T-helper 2 cell (primary cell): ENCODE data around the gene PRMT5.
A peak's percentile ranks its signal among the peaks of the same experiment; 100 is the strongest.

Source experiments
- DNase-seq, 5 experiments: peaks; one replicate each; pipeline versions ENCODE4 v3.0.0 to v3.0.0-alpha.2; 2012 to 2022

PRMT5 gene

GRCh38 chr14:22896356-22896755 is 32.8 kb downstream of the PRMT5 start:
- no peak for DNase-seq

GRCh38 chr14:22895402-22895801 is 33.8 kb downstream of the PRMT5 start:
- no peak for DNase-seq

GRCh38 chr14:22893706-22894105 is 35.5 kb downstream of the PRMT5 start:
- DNase-seq = no peak

DNA sequence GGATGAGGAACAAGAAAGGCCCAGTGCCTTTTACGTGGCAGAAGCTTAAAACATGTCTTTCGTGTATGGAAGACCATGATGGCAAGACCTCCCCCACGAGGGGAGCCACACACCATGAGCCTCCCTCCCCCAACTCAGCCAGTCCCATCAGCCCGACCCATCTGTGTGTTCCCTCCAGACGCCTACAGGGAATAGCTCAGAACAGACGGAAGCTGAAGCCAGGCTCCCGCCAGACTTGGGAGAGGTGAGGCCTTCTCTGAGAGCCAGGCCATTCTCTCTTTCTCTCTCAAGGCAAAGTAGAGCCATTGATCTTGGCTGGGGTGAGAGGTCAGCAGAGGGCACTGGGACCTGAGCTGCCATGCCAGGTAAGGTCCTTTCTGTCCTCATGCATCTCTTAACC is 36.7 kb downstream of the PRMT5 start:
- DNase-seq = no peak

- no peak for DNase-seq
These were observed 38.8 kb downstream of the PRMT5 start for GRCh38 chr14:22890416-22890815.

GRCh38 chr14:22888662-22889061 is 40.5 kb downstream of the PRMT5 start:
- peak in 1 of 5 experiments; percentile 36 for DNase-seq

- DNase-seq = peak in 1 of 5 experiments; percentile 28
These were observed 41.2 kb downstream of the PRMT5 start for GRCh38 chr14:22887990-22888378.

DNA sequence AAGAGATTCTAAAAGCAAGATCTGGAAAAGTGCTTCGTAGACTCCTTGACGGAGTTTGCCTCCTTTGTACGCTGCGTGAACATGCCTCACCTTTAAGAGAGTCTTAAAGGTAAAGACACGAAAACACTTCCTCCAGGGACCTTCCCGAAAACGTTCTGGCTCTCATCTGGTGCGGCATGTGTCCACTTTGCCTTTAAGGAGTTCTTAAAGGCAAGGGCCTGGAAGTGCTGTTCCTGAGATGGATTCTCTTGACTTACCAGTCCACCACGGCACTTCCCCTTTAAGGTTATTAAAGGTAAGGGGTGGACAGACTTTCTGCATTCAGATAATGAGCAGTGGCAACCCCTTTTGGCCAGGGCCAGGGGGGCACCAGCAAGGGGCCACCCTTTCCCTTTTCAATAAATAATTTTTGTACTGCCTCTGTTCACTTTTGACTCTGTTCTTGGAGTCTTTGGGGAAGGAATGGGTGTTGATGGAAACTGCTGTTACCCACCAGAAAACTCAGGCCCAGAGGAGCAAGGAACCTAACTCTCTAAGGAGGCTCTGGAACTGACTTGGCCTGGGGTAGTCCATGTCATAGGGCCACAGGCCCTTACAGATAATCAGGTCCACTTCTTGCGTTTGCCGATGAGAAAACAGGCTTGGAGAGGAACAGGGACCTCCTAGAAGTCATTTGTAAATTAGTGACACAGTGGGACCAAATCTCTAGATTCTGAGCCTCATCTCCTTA is 41.8 kb downstream of the PRMT5 start:
- peak in 3 of 5 experiments; percentile 7 to 69 (median 20) for DNase-seq

DNA sequence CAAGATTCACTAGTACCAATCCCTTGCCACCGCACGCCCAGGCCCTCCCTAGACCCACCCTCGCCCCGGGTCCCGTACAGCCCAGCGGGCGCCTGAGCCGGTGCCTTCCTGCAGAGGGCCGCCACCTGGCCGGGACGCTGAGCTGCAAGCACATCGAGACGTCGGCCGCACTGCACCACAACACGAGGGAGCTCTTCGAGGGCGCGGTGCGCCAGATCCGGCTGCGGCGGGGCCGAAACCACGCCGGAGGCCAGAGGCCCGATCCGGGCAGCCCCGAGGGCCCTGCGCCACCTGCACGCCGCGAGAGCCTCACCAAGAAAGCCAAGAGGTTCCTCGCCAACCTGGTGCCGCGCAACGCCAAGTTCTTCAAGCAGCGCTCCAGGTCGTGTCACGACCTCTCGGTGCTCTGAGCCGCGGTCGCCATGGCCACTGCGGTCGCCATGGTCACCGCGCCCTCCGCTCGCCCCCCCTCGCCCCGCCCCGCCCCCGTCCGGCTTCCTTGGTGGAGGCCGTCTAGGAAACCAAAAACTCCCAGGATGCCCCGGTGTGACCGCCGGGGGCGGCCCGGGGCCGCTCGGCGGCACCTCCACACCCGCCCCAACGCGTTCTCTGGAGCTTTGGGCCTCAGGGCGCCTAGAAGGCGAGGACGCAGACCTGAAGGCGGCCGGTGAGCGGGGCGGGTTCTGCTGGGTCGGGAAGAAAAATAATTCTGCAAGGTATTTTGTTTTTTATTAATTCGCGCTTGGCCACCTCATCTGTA is 42.5 kb downstream of the PRMT5 start:
- peak; percentile 60 to 84 (median 67) for DNase-seq

DNA sequence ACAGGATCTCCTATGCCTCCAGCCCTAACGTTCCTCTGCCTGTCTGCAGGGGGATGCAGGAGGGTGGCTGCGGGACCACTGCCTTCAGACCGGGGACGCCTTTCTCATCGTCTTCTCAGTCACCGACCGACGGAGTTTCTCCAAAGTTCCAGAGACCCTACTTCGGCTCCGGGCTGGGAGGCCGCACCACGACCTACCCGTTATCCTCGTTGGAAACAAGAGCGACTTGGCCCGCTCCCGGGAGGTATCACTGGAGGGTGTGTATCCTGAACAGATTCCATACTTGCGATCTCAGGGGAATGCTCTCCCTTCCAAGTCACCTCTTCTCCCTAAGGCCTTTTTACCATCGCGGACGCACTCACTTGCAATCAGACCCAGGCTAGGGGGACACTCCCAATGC is 43.2 kb downstream of the PRMT5 start:
- no peak for DNase-seq

- no peak for DNase-seq
These were observed 44.2 kb downstream of the PRMT5 start for GRCh38 chr14:22884738-22885523.

DNA sequence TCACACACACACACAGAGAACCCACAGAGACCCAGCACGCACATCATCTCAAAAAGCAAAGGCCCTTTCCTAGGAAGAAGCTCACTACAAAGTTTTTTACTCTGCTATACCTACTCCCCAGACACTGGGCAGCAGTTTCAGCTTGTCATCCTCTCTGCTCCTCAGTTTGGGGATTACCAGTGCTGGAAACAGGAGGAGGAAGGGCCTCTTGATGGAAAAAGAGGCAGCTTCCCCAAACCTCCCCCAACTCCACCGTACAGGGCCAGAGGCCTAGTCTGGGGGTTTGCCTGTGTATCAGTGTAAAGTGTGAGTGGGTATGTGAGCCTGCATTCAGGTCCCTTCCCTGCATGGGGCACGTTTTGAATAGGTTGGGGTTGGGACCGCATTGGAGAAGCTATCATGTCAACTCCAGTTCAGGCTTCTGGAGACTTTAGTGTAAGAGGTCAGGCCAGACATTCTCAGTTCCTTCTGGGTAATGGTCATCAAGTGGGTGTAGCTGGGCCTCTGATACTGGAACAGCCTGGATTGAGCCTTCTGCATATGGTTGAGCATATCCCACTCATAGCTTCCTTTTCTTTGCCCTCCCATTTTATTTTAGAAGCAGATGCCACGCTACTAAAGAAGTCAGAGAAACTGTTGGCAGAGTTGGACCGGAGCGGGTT is 45.0 kb downstream of the PRMT5 start:
- DNase-seq = no peak

- no peak for DNase-seq
These were observed 45.8 kb downstream of the PRMT5 start, which contains the start of gene REM2 for GRCh38 chr14:22883173-22883976. REM2 (plus strand) TSS chr14:22883222; CDS start chr14:22883288, 66 bp downstream.

GRCh38 chr14:22882529-22883172 is 46.5 kb downstream of the PRMT5 start:
- DNase-seq = peak in 2 of 5 experiments; percentile 24 to 33

GRCh38 chr14:22882064-22882463 is 47.1 kb downstream of the PRMT5 start:
- no peak for DNase-seq

- DNase-seq = no peak
These were observed 50.6 kb downstream of the PRMT5 start for GRCh38 chr14:22878271-22879246.

DNA sequence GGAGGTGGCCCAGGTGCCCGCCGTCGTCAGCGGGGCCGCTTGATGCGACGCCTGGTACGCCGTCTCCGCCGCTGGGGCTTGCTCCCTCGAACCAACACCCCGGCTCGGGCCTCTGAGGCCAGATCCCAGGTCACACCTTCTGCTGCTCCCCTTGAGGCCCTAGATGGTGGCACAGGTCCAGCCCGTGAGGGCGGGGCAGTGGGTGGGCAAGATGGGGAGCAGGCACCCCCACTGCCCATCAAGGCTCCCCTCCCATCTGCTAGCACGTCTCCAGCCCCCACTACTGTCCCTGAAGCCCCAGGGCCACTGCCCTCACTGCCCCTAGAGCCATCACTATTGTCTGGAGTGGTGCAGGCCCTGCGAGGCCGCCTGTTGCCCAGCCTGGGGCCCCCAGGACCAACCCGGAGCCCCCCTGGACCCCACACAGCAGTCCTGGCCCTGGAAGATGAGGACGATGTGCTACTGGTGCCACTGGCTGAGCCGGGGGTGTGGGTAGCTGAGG is 52.1 kb downstream of the PRMT5 start:
- DNase-seq = no peak

GRCh38 chr14:22875748-22876319 is 53.3 kb downstream of the PRMT5 start:
- DNase-seq = no peak

- DNase-seq = no peak
These were observed 54.0 kb downstream of the PRMT5 start for GRCh38 chr14:22875003-22875747.
